Erythroblast (primary cell): ENCODE results near the gene SCFD1.

Source experiments
- GATA1 ChIP-seq: IDR thresholded peaks from 2 replicates; pipeline ENCODE4 v1.6.1; 2011; ENCODE audit warnings: low read depth, mild to moderate bottlenecking, control low read depth, low read length, moderate library complexity
- POLR2A ChIP-seq: IDR thresholded peaks from 2 replicates; pipeline ENCODE4 v1.6.1; 2011; ENCODE audit warnings: mild to moderate bottlenecking, low read length

GRCh38 chr14:30585204-30585603, 36.9 kb upstream of the SCFD1 start:
- TF ChIP-seq POLR2A (no peak), GATA1 (no peak)
